HCT116 (cell line): Measurements from ENCODE around the gene DGAT2L6. TPM values are rescaled to one million over a fixed set of nuclear protein-coding genes. Genes with fewer than 3 reads are reported as not detected.

ENCODE experiments used
- ATAC-seq: fragments of 200-7000 bp; cut with Tn5 transposase; 2 replicates; pipeline ENCODE4 v1.9.1; 2020; ENCODE audit warnings: mild to moderate bottlenecking, moderate library complexity
- BruUV-seq: library from RNA; stranded (reverse); fragments of 400-500 nt; replicated peaks from 2 replicates; lab custom pipeline; 2021; lab: Mats Ljungman, UMichigan
- CTCF ChIA-PET: fragments of 300-600 bp; sonication (Branson Sonifier 250); formaldehyde crosslinking; loops from one replicate; lab custom pipeline; 2021; ENCODE audit warnings: antibody characterized with exemption; lab: Charles Lee
- POLR2A ChIA-PET: fragments of 300-600, 350-600 bp; sonication (Branson Sonifier 250); formaldehyde crosslinking; loops from one replicate; lab custom pipeline; 2021; ENCODE audit warnings: antibody characterized with exemption; lab: Charles Lee
- RAD21 ChIA-PET, 2 experiments: fragments of 300-600 bp; sonication (Branson Sonifier 250); formaldehyde crosslinking; loops; one replicate each; lab custom pipeline; 2023; ENCODE audit warnings: low total read pairs in 2 of 2; ENCODE audit not compliant: uncharacterized antibody in 2 of 2, unreplicated experiment in 2 of 2, low non-redundant PET in 1 of 2; lab: Charles Lee
- DNase-seq: peaks from one replicate; pipeline ENCODE4 v3.0.0-alpha.2; 2010; ENCODE audit warnings: low read depth, low spot score
- H2AFZ ChIP-seq: fragments of 200-600 bp; shearing (Covaris generic), sonication (generic); 2 replicates; pipeline ENCODE4 v1.6.1; 2017; ENCODE audit warnings: low read depth, mixed run types, mixed read lengths, antibody characterized with exemption, low read length; ENCODE audit not compliant: poor library complexity, severe bottlenecking
- H3K27ac ChIP-seq: 2 replicates; pipeline ENCODE4 v1.5.1; 2012; ENCODE audit warnings: low read depth, low read length
- H3K27me3 ChIP-seq: fragments of 200-600 bp; sonication (generic); 2 replicates; pipeline ENCODE4 v1.6.1; 2016; ENCODE audit warnings: mixed run types, low read length, mixed read lengths; ENCODE audit not compliant: insufficient read depth
- H3K36me3 ChIP-seq, 2 experiments: fragments of 200-500 bp in 1 of 2; fragments of 200-600 bp in 1 of 2; sonication (Bioruptor generic) in 1 of 2; sonication (generic) in 1 of 2; 2 replicates each; pipeline versions ENCODE4 v1.5.1 to v1.6.1; 2014 to 2016; ENCODE audit warnings: low read length in 2 of 2, inconsistent platforms in 1 of 2, mixed read lengths in 1 of 2, mixed run types in 1 of 2; ENCODE audit not compliant: insufficient read depth in 2 of 2, control insufficient read depth in 1 of 2
- H3K4me1 ChIP-seq, 2 experiments: fragments of 200-600 bp in 1 of 2; sonication (generic) in 1 of 2; 2 replicates each; pipeline versions ENCODE4 v1.5.1 to v1.6.1; 2012 to 2017; ENCODE audit warnings: low read length in 2 of 2, inconsistent platforms in 1 of 2, mild to moderate bottlenecking in 1 of 2, mixed read lengths in 1 of 2, mixed run types in 1 of 2, moderate library complexity in 1 of 2; ENCODE audit not compliant: insufficient read depth in 2 of 2, control insufficient read depth in 1 of 2
- H3K4me2 ChIP-seq: fragments of 200-600 bp; sonication (generic); 2 replicates; pipeline ENCODE4 v1.6.1; 2017; ENCODE audit warnings: mixed run types, low read length, mixed read lengths
- H3K4me3 ChIP-seq, 2 experiments: fragments of 200-600 bp in 1 of 2; sonication (generic) in 1 of 2; replicated peaks in 1 of 2; 2 replicates each; pipeline ENCODE4 v1.5.1; 2011 to 2016; ENCODE audit warnings: low read length in 2 of 2, control low read depth in 1 of 2, low read depth in 1 of 2, mild to moderate bottlenecking in 1 of 2, mixed read lengths in 1 of 2, mixed run types in 1 of 2
- H3K79me2 ChIP-seq: fragments of 200-600 bp; sonication (generic); 2 replicates; pipeline ENCODE4 v1.6.1; 2017; ENCODE audit warnings: mild to moderate bottlenecking, mixed run types, low read length, moderate library complexity, mixed read lengths; ENCODE audit not compliant: insufficient read depth
- H3K9ac ChIP-seq: fragments of 200-600 bp; sonication (generic); 2 replicates; pipeline ENCODE4 v1.6.1; 2016; ENCODE audit warnings: low read length, mixed read lengths
- H3K9me2 ChIP-seq: fragments of 200-600 bp; sonication (generic), shearing (Covaris generic); 2 replicates; pipeline ENCODE4 v1.6.1; 2017; ENCODE audit warnings: mixed run types, mild to moderate bottlenecking, moderate library complexity; ENCODE audit not compliant: insufficient read depth
- H3K9me3 ChIP-seq, 2 experiments: fragments of 200-500 bp in 1 of 2; fragments of 200-600 bp in 1 of 2; sonication (Bioruptor generic) in 1 of 2; sonication (generic) in 1 of 2; 2 replicates each; pipeline ENCODE4 v1.6.1; 2014 to 2017; ENCODE audit warnings: low read length in 2 of 2, mixed read lengths in 2 of 2, inconsistent platforms in 1 of 2, low read depth in 1 of 2, mild to moderate bottlenecking in 1 of 2, mixed run types in 1 of 2, moderate library complexity in 1 of 2; ENCODE audit not compliant: control insufficient read depth in 1 of 2, insufficient read depth in 1 of 2
- H4K20me1 ChIP-seq: fragments of 200-600 bp; sonication (generic), shearing (Covaris generic); 2 replicates; pipeline ENCODE4 v1.6.1; 2017; ENCODE audit warnings: mixed run types, mild to moderate bottlenecking, moderate library complexity; ENCODE audit not compliant: insufficient read depth
- CBX3 ChIP-seq: IDR thresholded peaks from 2 replicates; pipeline ENCODE4 v1.6.1; 2012; ENCODE audit warnings: low read depth
- CEBPB ChIP-seq: IDR thresholded peaks from 2 replicates; pipeline ENCODE4 v1.6.1; 2012; ENCODE audit warnings: low read depth
- ELF1 ChIP-seq: IDR thresholded peaks from 2 replicates; pipeline ENCODE4 v1.6.1; 2012; ENCODE audit warnings: low read depth, borderline replicate concordance
- FOSL1 ChIP-seq: IDR thresholded peaks from 2 replicates; pipeline ENCODE4 v1.6.1; 2012; ENCODE audit warnings: low read depth
- JUND ChIP-seq: IDR thresholded peaks from 2 replicates; pipeline ENCODE4 v1.6.1; 2012
- POLR2A ChIP-seq: IDR thresholded peaks from 2 replicates; pipeline ENCODE4 v1.7.0; 2011; ENCODE audit warnings: borderline replicate concordance; ENCODE audit not compliant: insufficient read depth, insufficient read length; ENCODE audit errors: extremely low read depth
- POLR2AphosphoS5 ChIP-seq: IDR thresholded peaks from 2 replicates; pipeline ENCODE4 v1.6.1; 2011; ENCODE audit warnings: mild to moderate bottlenecking, low read depth, low read length, moderate library complexity
- RAD21 ChIP-seq: IDR thresholded peaks from 2 replicates; pipeline ENCODE4 v1.6.1; 2012; ENCODE audit warnings: low read depth, mild to moderate bottlenecking
- REST ChIP-seq: IDR thresholded peaks from 2 replicates; pipeline ENCODE4 v1.6.1; 2012; ENCODE audit warnings: low read depth
- SP1 ChIP-seq: IDR thresholded peaks from 2 replicates; pipeline ENCODE4 v1.6.1; 2012; ENCODE audit warnings: low read depth
- SRF ChIP-seq: IDR thresholded peaks from 2 replicates; pipeline ENCODE4 v1.6.1; 2012; ENCODE audit warnings: low read depth
- ZBTB33 ChIP-seq: IDR thresholded peaks from 2 replicates; pipeline ENCODE4 v1.6.1; 2011; ENCODE audit warnings: mild to moderate bottlenecking, low read length, moderate library complexity; ENCODE audit not compliant: insufficient replicate concordance; ENCODE audit errors: extremely low read depth
- ZNF274 ChIP-seq: fragments of 200-500 bp; sonication (Bioruptor generic); IDR thresholded peaks from 2 replicates; pipeline ENCODE4 v1.6.1; 2014; ENCODE audit warnings: mild to moderate bottlenecking, low read depth, low read length, inconsistent platforms
- intact Hi-C: fragments of 100-400 bp; cut with micrococcal nuclease; formaldehyde crosslinking; loops from 2 replicates; pipeline ENCODE4 v1.10.0; 2022
- total RNA-seq: library from RNA; stranded (reverse); gene quantifications from one replicate; pipeline ENCODE4 v1.2.1, GENCODE V29; 2021; ENCODE audit not compliant: unreplicated experiment
- TF ChIP-seq, protein P1 (sequence below): IDR thresholded peaks from 2 replicates; pipeline ENCODE4 v1.6.1; 2012
- TF ChIP-seq, protein P2 (sequence below), 3 experiments: fragments of 200-600 bp in 1 of 3; sonication (generic) in 1 of 3; IDR thresholded peaks in 2 of 3; conservative IDR thresholded peaks in 1 of 3; 2 replicates each; pipeline ENCODE4 v1.5.1; 2012 to 2017; ENCODE audit warnings: low read depth in 2 of 3, low read length in 2 of 3, antibody characterized with exemption in 1 of 3, borderline replicate concordance in 1 of 3, control low read depth in 1 of 3, mild to moderate bottlenecking in 1 of 3, mixed read lengths in 1 of 3, mixed run types in 1 of 3, moderate library complexity in 1 of 3; ENCODE audit not compliant: insufficient read depth in 1 of 3

Gene DGAT2L6
- total RNA-seq, 1 experiment from 2014 or later = not detected

DNA sequence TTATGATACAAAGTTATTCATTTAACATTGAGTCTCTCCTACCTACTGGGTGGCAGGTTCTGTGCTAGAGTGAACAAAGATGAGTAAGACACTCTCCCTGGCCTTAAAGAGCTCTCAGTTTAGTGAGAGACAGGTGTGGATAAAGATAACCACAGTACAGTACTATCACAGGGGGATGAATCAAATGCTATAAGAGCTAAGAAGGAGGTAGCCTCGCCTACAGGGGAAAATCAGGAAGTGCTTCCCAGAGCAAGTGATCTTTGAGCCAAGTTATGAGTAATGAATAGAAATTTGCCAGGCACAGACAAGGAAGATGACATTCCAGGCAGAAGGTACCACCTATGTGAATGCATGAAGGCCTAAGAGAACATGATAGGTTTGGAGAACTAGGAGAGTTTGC is 47.5 kb upstream of the DGAT2L6 start:
- no peak overlapping the region for H3K4me3 ChIP-seq
- no peak for ATAC-seq
- H3K9me3 ChIP-seq = no peaks in the 10 kb centered on the region
- H3K4me2 ChIP-seq = peak overlapping the region; percentile 40
- H3K36me3 ChIP-seq = peaks cover 0 to 3% of the 10 kb centered on the region in 2 experiments; a peak in 1 of 4 replicates
- DNase-seq = no peak
- peaks cover 8 to 30% of the 10 kb centered on the region in 2 experiments; a peak in 3 of 4 replicates for H3K4me1 ChIP-seq
- TF ChIP-seq POLR2A (no peak), ELF1 (0 out of 2 replicates have a peak, but pooled peaks have one; percentile 38), FOSL1 (no peak), RAD21 (no peak), REST (no peak), CEBPB (no peak), SP1 (peak; percentile 25; the same call in 1 of the 2 replicates), ZBTB33 (no peak), ZNF274 (no peak), SRF (no peak), POLR2AphosphoS5 (no peak), JUND (0 out of 2 replicates have a peak, but pooled peaks have one; percentile 23), CBX3 (no peak)
- TF ChIP-seq, protein P1, sequence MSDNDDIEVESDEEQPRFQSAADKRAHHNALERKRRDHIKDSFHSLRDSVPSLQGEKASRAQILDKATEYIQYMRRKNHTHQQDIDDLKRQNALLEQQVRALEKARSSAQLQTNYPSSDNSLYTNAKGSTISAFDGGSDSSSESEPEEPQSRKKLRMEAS = no peak
- TF ChIP-seq, protein P2, sequence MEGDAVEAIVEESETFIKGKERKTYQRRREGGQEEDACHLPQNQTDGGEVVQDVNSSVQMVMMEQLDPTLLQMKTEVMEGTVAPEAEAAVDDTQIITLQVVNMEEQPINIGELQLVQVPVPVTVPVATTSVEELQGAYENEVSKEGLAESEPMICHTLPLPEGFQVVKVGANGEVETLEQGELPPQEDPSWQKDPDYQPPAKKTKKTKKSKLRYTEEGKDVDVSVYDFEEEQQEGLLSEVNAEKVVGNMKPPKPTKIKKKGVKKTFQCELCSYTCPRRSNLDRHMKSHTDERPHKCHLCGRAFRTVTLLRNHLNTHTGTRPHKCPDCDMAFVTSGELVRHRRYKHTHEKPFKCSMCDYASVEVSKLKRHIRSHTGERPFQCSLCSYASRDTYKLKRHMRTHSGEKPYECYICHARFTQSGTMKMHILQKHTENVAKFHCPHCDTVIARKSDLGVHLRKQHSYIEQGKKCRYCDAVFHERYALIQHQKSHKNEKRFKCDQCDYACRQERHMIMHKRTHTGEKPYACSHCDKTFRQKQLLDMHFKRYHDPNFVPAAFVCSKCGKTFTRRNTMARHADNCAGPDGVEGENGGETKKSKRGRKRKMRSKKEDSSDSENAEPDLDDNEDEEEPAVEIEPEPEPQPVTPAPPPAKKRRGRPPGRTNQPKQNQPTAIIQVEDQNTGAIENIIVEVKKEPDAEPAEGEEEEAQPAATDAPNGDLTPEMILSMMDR (IDR thresholded peaks at IDR 0.05 in 2 of 3, conservative IDR thresholded peaks at IDR 0.05 in 1 of 3; ENCODE audit: borderline replicate concordance in 1 of 3, insufficient read depth in 1 of 3, low read depth in 2 of 3, low read length in 2 of 3) = no peak
- H3K27ac ChIP-seq = no peak overlapping the region
- peaks cover 10% of the 10 kb centered on the region for H3K79me2 ChIP-seq
- intact Hi-C loops = loop anchor here (5.0 kb wide), 1 partner anchor 162 kb away; the partner anchor contains the start of gene KIF4A
- no peaks in the 10 kb centered on the region for H4K20me1 ChIP-seq
- ChIA-PET RAD21 (no interaction called here), CTCF (interaction anchor here (0.8 to 0.9 kb wide), 2 partner anchors 32 to 627 kb away, joined by 3 read pairs; no protein-coding TSS in a partner anchor), POLR2A (no interaction called here)
- H3K9me2 ChIP-seq = no peaks in the 10 kb centered on the region
- no peak overlapping the region for H3K9ac ChIP-seq
- H3K27me3 ChIP-seq = no peaks in the 10 kb centered on the region
- peak overlapping the region; percentile 74 for H2AFZ ChIP-seq
- no TSS peak for BruUV-seq
